OCI-LY7 (cell line): ENCODE results near the gene SLC16A11. TPM values are rescaled to one million over a fixed set of nuclear protein-coding genes. Genes with fewer than 3 reads are reported as not detected.

Experiments used
- BruUV-seq: library from RNA; stranded (reverse); fragments of 400-500 nt; replicated peaks from 2 replicates; lab custom pipeline; 2021; lab: Mats Ljungman, UMichigan
- CTCF ChIA-PET: fragments of 300-600 bp; sonication (Branson Sonifier 250); formaldehyde crosslinking; loops from one replicate; lab custom pipeline; 2022; ENCODE audit warnings: antibody characterized with exemption; ENCODE audit not compliant: unreplicated experiment; lab: Charles Lee
- POLR2A ChIA-PET: fragments of 300-600 bp; sonication (Branson Sonifier 250); formaldehyde crosslinking; loops from one replicate; lab custom pipeline; 2022; ENCODE audit warnings: antibody characterized with exemption; lab: Charles Lee
- DNase-seq: peaks from one replicate; pipeline ENCODE4 v3.0.0-alpha.2; 2015; ENCODE audit warnings: low spot score
- H2AFZ ChIP-seq: fragments of 200-600 bp; sonication (generic), shearing (Covaris generic); 2 replicates; pipeline ENCODE4 v1.6.1; 2014; ENCODE audit warnings: mild to moderate bottlenecking, antibody characterized with exemption, low read length, moderate library complexity
- H3K27ac ChIP-seq: fragments of 200-600 bp; sonication (generic); 2 replicates; pipeline ENCODE4 v1.5.1; 2014; ENCODE audit warnings: mixed run types, low read depth, mild to moderate bottlenecking, moderate library complexity, low read length, inconsistent platforms; ENCODE audit not compliant: poor library complexity, severe bottlenecking
- H3K36me3 ChIP-seq: fragments of 200-600 bp; sonication (generic); 2 replicates; pipeline ENCODE4 v1.6.1; 2014; ENCODE audit warnings: mild to moderate bottlenecking, antibody characterized with exemption, low read length, moderate library complexity, mixed read lengths; ENCODE audit not compliant: insufficient read depth
- H3K4me1 ChIP-seq: fragments of 200-600 bp; sonication (generic); 2 replicates; pipeline ENCODE4 v1.5.1; 2014; ENCODE audit warnings: mild to moderate bottlenecking, low read length; ENCODE audit not compliant: insufficient read depth, poor library complexity, severe bottlenecking
- H3K4me2 ChIP-seq: fragments of 200-600 bp; sonication (generic); 2 replicates; pipeline ENCODE4 v1.6.1; 2014; ENCODE audit warnings: mild to moderate bottlenecking, low read length
- H3K4me3 ChIP-seq: fragments of 200-600 bp; sonication (generic); 2 replicates; pipeline ENCODE4 v1.5.1; 2014; ENCODE audit warnings: mild to moderate bottlenecking, low read depth, low read length; ENCODE audit not compliant: poor library complexity, severe bottlenecking
- H3K79me2 ChIP-seq: fragments of 200-600 bp; sonication (generic); 2 replicates; pipeline ENCODE4 v1.6.1; 2016; ENCODE audit warnings: low read depth, mild to moderate bottlenecking, low read length, moderate library complexity, mixed read lengths; ENCODE audit not compliant: insufficient read depth
- H3K9me2 ChIP-seq: fragments of 200-600 bp; sonication (generic); 2 replicates; pipeline ENCODE4 v1.6.1; 2016; ENCODE audit warnings: mild to moderate bottlenecking, low read length, mixed read lengths; ENCODE audit not compliant: insufficient read depth
- H3K9me3 ChIP-seq: fragments of 200-600 bp; sonication (generic); 2 replicates; pipeline ENCODE4 v1.6.1; 2014; ENCODE audit warnings: mild to moderate bottlenecking, mixed run types, low read length, mixed read lengths
- H4K20me1 ChIP-seq: fragments of 200-600 bp; sonication (generic); 2 replicates; pipeline ENCODE4 v1.6.1; 2014; ENCODE audit warnings: mild to moderate bottlenecking, antibody characterized with exemption, low read length, moderate library complexity, mixed read lengths; ENCODE audit not compliant: insufficient read depth
- CTCF ChIP-seq: fragments of 200-600 bp; sonication (generic); conservative IDR thresholded peaks from 2 replicates; pipeline ENCODE4 v1.5.1; 2014; ENCODE audit warnings: mild to moderate bottlenecking, antibody characterized with exemption, low read length, moderate library complexity, mixed read lengths
- EZH2phosphoT487 ChIP-seq: fragments of 200-600 bp; sonication (generic); IDR thresholded peaks from 2 replicates; pipeline ENCODE4 v1.6.1; 2018; ENCODE audit warnings: low read depth, borderline replicate concordance, mild to moderate bottlenecking, mixed run types, antibody characterized with exemption, low read length, moderate library complexity, mixed read lengths
- intact Hi-C: fragments of 100-400 bp; cut with micrococcal nuclease; formaldehyde crosslinking; loops from one replicate; pipeline ENCODE4 v1.10.0; 2022; ENCODE audit not compliant: unreplicated experiment
- total RNA-seq, 2 experiments: library from RNA; depleted of rRNA in 1 of 2; stranded (reverse); fragments of >200 nt in 1 of 2; shearing (Covaris generic) in 1 of 2; gene quantifications; 2 replicates each; pipeline ENCODE4 v1.2.3, GENCODE V29; 2014 to 2022

The SLC16A11 gene
- total RNA-seq, 2 experiments from 2014 or later = not detected

GRCh38 chr17:7080456-7081041, 36.7 kb upstream of the SLC16A11 start:
- H3K79me2 ChIP-seq = no peaks in the 10 kb centered on the region
- intact Hi-C loops = no loop called here
- no peaks in the 10 kb centered on the region for H4K20me1 ChIP-seq
- H3K4me3 ChIP-seq = no peak overlapping the region
- no peaks in the 10 kb centered on the region for H3K4me1 ChIP-seq
- ChIA-PET POLR2A (no interaction called here), CTCF (interaction anchor here (0.6 kb wide), 1 partner anchor 347 kb away, joined by 3 read pairs; no protein-coding TSS in a partner anchor)
- no peaks in the 10 kb centered on the region for H3K36me3 ChIP-seq
- BruUV-seq = no TSS peak
- H3K9me3 ChIP-seq = no peaks in the 10 kb centered on the region
- H3K9me2 ChIP-seq = no peaks in the 10 kb centered on the region
- no peak overlapping the region for H2AFZ ChIP-seq
- H3K27ac ChIP-seq = no peak overlapping the region
- H3K4me2 ChIP-seq = no peak overlapping the region
- no peak for DNase-seq
- no peak for TF ChIP-seq CTCF
- no peak for TF ChIP-seq EZH2phosphoT487

- ChIA-PET POLR2A (interaction anchor here (0.6 kb wide), 1 partner anchor 89 kb away, joined by 5 read pairs; no protein-coding TSS in a partner anchor), CTCF (no interaction called here)
- Histone ChIP-seq H3K4me2 (no peak within 1 kb of the TSS), H2AFZ (no peak within 1 kb of the TSS), H3K27ac (no peak within 1 kb of the TSS), H3K36me3 (no peaks in the 10 kb centered on the region), H3K9me3 (no peaks in the 10 kb centered on the region), H4K20me1 (no peaks in the 10 kb centered on the region), H3K4me1 (no peaks in the 10 kb centered on the region), H3K9me2 (no peaks in the 10 kb centered on the region), H3K79me2 (no peaks in the 10 kb centered on the region), H3K4me3 (no peak within 1 kb of the TSS)
- TF ChIP-seq CTCF (no peak), EZH2phosphoT487 (no peak)
- BruUV-seq = no TSS peak
- DNase-seq = no peak
- intact Hi-C loops = no loop called here
Measured at GRCh38 chr17:7079581-7080455, 35.9 kb upstream of the SLC16A11 start, which contains the start of gene CLEC10A. CLEC10A (minus strand) TSS chr17:7080251; CDS start chr17:7078812, 1,439 bp downstream.
